Left ventricle myocardium inferior (tissue), 1 donor: ENCODE measurements around the gene SLC25A45. TPM values are rescaled to one million over a fixed set of nuclear protein-coding genes. Genes with fewer than 3 reads are reported as not detected.

Experiments used
- DNase-seq: peaks from one replicate; pipeline ENCODE4 v3.0.0-alpha.2; 2020
- H3K27ac ChIP-seq: fragments of 200-600 bp; replicated peaks from 2 replicates; pipeline ENCODE4 v1.8.0; 2021
- H3K27me3 ChIP-seq: fragments of 200-600 bp; 2 replicates; pipeline ENCODE4 v1.8.0; 2021; ENCODE audit warnings: low read depth
- H3K36me3 ChIP-seq: fragments of 200-600 bp; 2 replicates; pipeline ENCODE4 v1.8.0; 2021
- H3K4me1 ChIP-seq: fragments of 200-600 bp; 2 replicates; pipeline ENCODE4 v1.8.0; 2021
- H3K4me3 ChIP-seq: fragments of 200-600 bp; 2 replicates; pipeline ENCODE4 v1.8.0; 2021; ENCODE audit warnings: mild to moderate bottlenecking, moderate library complexity
- H3K9me3 ChIP-seq: fragments of 200-600 bp; replicated peaks from 2 replicates; pipeline ENCODE4 v1.8.0; 2021
- intact Hi-C: fragments of 100-400 bp; cut with micrococcal nuclease; formaldehyde crosslinking; loops from one replicate; pipeline ENCODE4 v1.11.0; 2022
- total RNA-seq: library from RNA; stranded (reverse); fragmentation: NEBNext Ultra II Directional; extraction: Animal tissue kit (Norgen Biotek cat#: 25700); gene quantifications from one replicate; pipeline ENCODE4 v1.2.1, GENCODE V29; 2021
- TF ChIP-seq, protein P1 (sequence below): fragments of 200-600 bp; IDR thresholded peaks from 2 replicates; pipeline ENCODE4 v1.8.0; 2021; ENCODE audit warnings: antibody characterized with exemption, mild to moderate bottlenecking, borderline replicate concordance
- donor health status: DM: no; HTN: yes; CAD: no; lungs with severe emphysema.

Gene SLC25A45
- total RNA-seq, 1 donor from 2014 or later, result 5.0 TPM

DNA sequence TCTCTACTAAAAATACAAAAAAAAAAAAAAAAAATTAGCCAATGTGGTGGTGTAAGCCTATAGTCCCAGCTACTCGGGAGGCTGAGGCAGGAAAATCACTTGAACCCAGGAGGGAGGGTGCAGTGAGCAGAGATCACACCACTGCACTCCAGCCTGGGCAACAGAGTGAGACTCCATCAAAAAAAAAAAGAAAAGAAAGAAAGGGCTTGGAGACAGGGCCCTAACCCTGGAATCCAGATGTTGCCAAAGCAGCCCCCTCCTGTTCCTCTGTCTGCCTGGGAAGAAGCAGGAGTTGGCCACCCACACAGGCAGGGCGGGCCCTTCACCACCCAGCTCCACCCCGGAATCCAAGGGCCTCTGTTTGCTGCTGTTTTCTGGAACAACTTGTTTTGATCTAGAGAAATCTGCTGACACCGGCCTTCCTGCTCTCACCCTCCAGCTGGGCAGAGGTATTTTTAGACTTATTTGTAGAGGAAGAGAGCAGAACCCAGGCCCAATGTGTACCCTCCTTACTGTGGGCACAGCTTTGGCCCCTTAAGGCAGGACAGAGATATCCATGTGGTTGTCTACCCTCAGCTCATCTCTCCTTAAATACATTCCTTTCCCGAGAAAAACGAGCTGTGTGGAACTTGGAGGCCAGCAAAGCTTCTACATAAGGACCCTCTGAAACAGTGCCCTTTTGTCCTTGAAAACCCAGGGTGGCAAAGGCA lies 37.5 kb upstream of the SLC25A45 start:
- DNase-seq, result peak; percentile 94
- peak overlapping the region; percentile 100 for H3K27ac ChIP-seq
- H3K9me3 ChIP-seq, result no peaks in the 10 kb centered on the region
- peaks cover 20% of the 10 kb centered on the region for H3K36me3 ChIP-seq
- TF ChIP-seq, protein P1, sequence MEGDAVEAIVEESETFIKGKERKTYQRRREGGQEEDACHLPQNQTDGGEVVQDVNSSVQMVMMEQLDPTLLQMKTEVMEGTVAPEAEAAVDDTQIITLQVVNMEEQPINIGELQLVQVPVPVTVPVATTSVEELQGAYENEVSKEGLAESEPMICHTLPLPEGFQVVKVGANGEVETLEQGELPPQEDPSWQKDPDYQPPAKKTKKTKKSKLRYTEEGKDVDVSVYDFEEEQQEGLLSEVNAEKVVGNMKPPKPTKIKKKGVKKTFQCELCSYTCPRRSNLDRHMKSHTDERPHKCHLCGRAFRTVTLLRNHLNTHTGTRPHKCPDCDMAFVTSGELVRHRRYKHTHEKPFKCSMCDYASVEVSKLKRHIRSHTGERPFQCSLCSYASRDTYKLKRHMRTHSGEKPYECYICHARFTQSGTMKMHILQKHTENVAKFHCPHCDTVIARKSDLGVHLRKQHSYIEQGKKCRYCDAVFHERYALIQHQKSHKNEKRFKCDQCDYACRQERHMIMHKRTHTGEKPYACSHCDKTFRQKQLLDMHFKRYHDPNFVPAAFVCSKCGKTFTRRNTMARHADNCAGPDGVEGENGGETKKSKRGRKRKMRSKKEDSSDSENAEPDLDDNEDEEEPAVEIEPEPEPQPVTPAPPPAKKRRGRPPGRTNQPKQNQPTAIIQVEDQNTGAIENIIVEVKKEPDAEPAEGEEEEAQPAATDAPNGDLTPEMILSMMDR, result no peak
- no peaks in the 10 kb centered on the region for H3K27me3 ChIP-seq
- H3K4me1 ChIP-seq, result peaks cover 89% of the 10 kb centered on the region
- intact Hi-C loops, result loop anchor here (5.0 kb wide), 2 partner anchors 82 to 92 kb away; no protein-coding TSS in a partner anchor
- peak overlapping the region; percentile 80 for H3K4me3 ChIP-seq

DNA sequence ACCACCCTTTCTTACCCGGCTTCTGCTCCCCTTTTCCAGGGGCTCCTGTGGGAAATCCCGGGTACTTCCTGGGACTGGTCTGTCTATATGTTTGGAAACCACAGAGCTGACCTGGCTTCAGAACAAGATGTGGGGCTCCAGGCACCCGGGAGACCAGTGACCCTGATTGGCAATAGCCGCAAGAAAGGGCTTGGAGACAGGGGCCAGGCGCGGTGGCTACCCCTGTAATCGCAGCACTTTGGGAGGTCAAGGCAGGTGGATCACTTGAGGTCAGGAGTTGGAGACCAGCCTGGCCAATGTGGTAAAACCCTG lies 37.0 kb upstream of the SLC25A45 start:
- H3K27ac ChIP-seq, result peak overlapping the region; percentile 100
- peaks cover 87% of the 10 kb centered on the region for H3K4me1 ChIP-seq
- TF ChIP-seq, protein P1, result no peak
- H3K9me3 ChIP-seq, result no peaks in the 10 kb centered on the region
- intact Hi-C loops, result loop anchor here (5.0 kb wide), 1 partner anchor 93 kb away; no protein-coding TSS in a partner anchor
- H3K27me3 ChIP-seq, result no peaks in the 10 kb centered on the region
- peak overlapping the region; percentile 80 for H3K4me3 ChIP-seq
- H3K36me3 ChIP-seq, result peaks cover 15% of the 10 kb centered on the region
- peak; percentile 31 for DNase-seq

DNA sequence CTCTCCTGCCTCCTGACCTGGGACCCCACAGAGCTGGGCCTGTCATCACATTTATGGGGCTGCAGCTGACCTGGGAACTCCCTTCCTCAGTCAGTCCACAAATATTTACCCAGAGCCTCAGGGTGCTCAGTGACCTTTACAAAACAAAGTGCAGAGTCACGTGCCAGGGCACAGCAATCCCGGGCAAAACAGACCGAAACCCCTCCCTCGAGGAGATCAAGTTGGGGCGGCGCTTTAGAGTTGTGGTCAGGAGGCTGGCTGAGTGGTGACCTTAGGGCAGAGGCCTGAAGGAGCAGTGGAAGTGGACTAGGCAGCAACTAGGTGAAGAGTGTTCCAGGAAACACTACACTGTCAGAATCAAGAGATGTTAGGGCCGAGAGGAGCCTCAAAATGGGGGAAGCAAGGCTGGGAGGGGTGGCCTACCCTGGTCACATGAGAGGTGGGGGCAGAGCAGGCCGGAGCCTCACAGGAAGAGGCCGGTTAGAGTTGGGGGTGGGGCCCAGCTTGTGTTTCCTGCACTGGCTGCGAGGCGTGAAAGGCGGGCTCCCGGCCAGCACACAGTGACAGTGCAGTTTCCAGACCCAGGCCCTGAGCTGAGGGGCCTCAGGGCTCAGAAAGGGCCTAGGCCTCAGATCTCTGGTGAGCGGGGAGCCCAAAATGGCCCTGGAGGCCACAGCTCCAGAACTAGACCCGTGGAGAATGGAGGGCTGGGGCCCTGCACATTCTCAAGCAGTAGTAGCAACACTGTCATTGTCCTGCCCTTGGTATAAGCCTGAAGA lies 36.4 kb upstream of the SLC25A45 start:
- Histone ChIP-seq H3K4me1 (peaks cover 81% of the 10 kb centered on the region), H3K27ac (peak overlapping the region; percentile 100), H3K36me3 (peaks cover 12% of the 10 kb centered on the region), H3K4me3 (peak overlapping the region; percentile 80), H3K9me3 (no peaks in the 10 kb centered on the region), H3K27me3 (no peaks in the 10 kb centered on the region)
- TF ChIP-seq, protein P1, result no peak
- intact Hi-C loops, result loop anchor here (5.0 kb wide), 1 partner anchor 93 kb away; no protein-coding TSS in a partner anchor
- peak; percentile 99 for DNase-seq

DNA sequence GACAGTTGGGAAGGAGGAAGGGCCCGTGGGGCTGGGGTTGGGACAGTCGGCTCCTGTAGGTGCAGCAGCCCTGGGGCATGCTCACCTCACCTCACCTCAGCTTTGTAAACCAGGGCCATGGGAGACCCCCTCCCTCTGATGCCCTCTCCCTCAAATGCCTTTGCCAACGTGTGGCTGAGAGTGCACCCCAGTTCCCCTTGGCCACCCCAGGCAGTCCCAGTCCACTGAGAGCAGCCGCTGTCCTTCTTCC lies 35.9 kb upstream of the SLC25A45 start:
- Histone ChIP-seq H3K4me3 (peak overlapping the region; percentile 80), H3K27me3 (no peaks in the 10 kb centered on the region), H3K27ac (peak overlapping the region; percentile 100), H3K9me3 (no peaks in the 10 kb centered on the region), H3K36me3 (peaks cover 12% of the 10 kb centered on the region), H3K4me1 (peaks cover 76% of the 10 kb centered on the region)
- DNase-seq, result peak; percentile 79
- intact Hi-C loops, result loop anchor here (5.0 kb wide), 1 partner anchor 94 kb away; no protein-coding TSS in a partner anchor
- TF ChIP-seq, protein P1, result no peak

DNA sequence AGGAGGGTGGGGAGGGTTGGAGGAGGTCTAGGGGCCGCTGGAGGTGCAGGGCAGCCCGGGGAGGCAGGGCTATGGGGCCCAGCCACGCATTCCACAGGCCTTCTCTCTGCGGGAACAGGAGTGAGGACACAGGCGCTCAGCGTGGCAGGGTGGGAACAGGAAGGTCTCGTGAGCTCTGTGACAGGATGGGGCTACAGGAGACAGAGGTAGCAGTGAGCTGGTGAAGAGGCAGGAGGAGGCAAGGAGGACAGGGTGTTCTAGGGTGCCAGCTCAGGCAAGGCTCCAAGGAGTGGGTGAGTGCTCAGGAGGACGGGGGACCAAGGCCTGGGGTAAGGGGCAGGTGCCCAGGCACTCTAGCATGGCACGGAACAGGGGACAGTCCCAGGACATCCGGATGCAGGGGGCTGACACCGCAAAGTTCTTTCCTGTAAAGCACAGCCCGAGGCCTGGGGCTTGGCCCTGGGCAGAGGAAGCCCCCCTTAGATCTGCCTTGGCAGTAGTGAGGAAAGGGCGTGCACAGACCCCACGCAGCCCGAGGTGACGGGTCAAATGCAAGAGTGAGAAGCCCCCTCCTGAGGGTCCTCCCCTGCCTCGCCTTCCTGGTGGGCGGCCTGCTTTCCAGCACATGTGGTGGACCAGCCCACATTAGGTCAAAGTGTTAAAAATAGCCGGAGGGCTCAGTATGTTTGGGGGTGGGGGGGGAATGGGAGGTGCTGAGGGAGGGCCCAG lies 35.4 kb upstream of the SLC25A45 start:
- intact Hi-C loops, result loop anchor here (5.0 kb wide), 1 partner anchor 94 kb away; no protein-coding TSS in a partner anchor
- peak; percentile 46 for DNase-seq
- Histone ChIP-seq H3K9me3 (no peaks in the 10 kb centered on the region), H3K27ac (peak overlapping the region; percentile 100), H3K4me1 (peaks cover 74% of the 10 kb centered on the region), H3K36me3 (peaks cover 8% of the 10 kb centered on the region), H3K4me3 (peak overlapping the region; percentile 80), H3K27me3 (no peaks in the 10 kb centered on the region)
- TF ChIP-seq, protein P1, result no peak
